ENCODE measurements around the gene MAFB. TPM values are rescaled to one million over a fixed set of nuclear protein-coding genes. Genes with fewer than 3 reads are reported as not detected.

MAFB gene
- total RNA-seq, 2 experiments from 2014 or later = not detected

- Mint-ChIP-seq H3K4me1 (ENCODE audit: low read depth) (no peaks in the 10 kb centered on the region), H3K27ac (no peak overlapping the region), H3K27me3 (peaks cover 2% of the 10 kb centered on the region), H3K36me3 (ENCODE audit: low read depth) (no peaks in the 10 kb centered on the region), H3K9me3 (no peaks in the 10 kb centered on the region), H3K4me3 (no peak overlapping the region)
- ATAC-seq (no peak), DNase-seq (no peak)
- TF ChIP-seq, protein P1, sequence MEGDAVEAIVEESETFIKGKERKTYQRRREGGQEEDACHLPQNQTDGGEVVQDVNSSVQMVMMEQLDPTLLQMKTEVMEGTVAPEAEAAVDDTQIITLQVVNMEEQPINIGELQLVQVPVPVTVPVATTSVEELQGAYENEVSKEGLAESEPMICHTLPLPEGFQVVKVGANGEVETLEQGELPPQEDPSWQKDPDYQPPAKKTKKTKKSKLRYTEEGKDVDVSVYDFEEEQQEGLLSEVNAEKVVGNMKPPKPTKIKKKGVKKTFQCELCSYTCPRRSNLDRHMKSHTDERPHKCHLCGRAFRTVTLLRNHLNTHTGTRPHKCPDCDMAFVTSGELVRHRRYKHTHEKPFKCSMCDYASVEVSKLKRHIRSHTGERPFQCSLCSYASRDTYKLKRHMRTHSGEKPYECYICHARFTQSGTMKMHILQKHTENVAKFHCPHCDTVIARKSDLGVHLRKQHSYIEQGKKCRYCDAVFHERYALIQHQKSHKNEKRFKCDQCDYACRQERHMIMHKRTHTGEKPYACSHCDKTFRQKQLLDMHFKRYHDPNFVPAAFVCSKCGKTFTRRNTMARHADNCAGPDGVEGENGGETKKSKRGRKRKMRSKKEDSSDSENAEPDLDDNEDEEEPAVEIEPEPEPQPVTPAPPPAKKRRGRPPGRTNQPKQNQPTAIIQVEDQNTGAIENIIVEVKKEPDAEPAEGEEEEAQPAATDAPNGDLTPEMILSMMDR (IDR thresholded peaks at IDR 0.05) = no peak
- ChIA-PET CTCF (no interaction called here), POLR2A (no interaction called here)
- intact Hi-C loops (cut with micrococcal nuclease) = no loop called here
Observed at GRCh38 chr20:40704828-40705227, 15.8 kb upstream of the MAFB start.

DNA sequence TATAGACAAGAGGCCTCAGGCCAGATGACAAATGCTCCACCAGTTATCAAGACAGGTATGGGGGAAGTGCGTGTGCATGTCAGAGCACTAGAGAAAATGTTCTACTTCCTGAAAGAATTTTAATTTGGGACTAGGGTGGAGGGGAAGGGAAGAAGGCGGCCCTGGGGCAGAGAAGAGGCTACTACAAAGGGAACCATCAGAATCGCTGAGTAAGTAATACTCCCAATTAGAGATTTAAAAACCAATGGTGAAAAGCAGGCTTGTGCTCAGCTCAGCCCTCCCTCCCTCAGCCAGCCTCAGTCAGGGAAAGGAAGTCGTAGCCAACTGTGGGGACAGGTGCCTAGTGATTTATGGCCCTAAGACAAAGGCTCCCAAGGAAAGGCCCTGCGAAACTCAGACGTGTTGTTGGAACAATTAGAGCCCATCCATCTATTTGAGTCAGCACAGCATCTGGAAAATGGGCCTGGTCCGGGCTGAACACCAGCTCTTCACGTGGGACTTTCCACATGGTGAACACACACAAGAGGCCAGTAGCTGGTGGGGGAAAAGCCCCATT lies 15.0 kb upstream of the MAFB start:
- CTCF ChIA-PET = no interaction called here
- intact Hi-C loops (cut with micrococcal nuclease) = no loop called here
- no peak overlapping the region for H3K4me3 Mint-ChIP-seq

GRCh38 chr20:40702504-40702903 lies 13.5 kb upstream of the MAFB start:
- intact Hi-C loops (cut with micrococcal nuclease) = no loop called here
- no peaks in the 10 kb centered on the region for H3K4me1 Mint-ChIP-seq (ENCODE audit: low read depth)
- DNase-seq = no peak
- H3K27ac Mint-ChIP-seq = no peak overlapping the region
- ChIA-PET POLR2A (no interaction called here), CTCF (no interaction called here)
- H3K36me3 Mint-ChIP-seq (ENCODE audit: low read depth) = no peaks in the 10 kb centered on the region
- H3K4me3 Mint-ChIP-seq = no peak overlapping the region
- H3K9me3 Mint-ChIP-seq = no peaks in the 10 kb centered on the region
- TF ChIP-seq, protein P1 (IDR thresholded peaks at IDR 0.05) = no peak
- no peak for ATAC-seq
- H3K27me3 Mint-ChIP-seq = peaks cover 4% of the 10 kb centered on the region

More for the DNA sequence above, 15.0 kb upstream of the MAFB start:
- Mint-ChIP-seq H3K4me1 (ENCODE audit: low read depth) (no peaks in the 10 kb centered on the region), H3K27ac (no peak overlapping the region), H3K9me3 (no peaks in the 10 kb centered on the region), H3K36me3 (ENCODE audit: low read depth) (no peaks in the 10 kb centered on the region), H3K27me3 (peaks cover 2% of the 10 kb centered on the region)
- TF ChIP-seq, protein P1 (IDR thresholded peaks at IDR 0.05) = no peak
- DNase-seq (no peak), ATAC-seq (no peak)
- POLR2A ChIA-PET = no interaction called here

GRCh38 chr20:40698744-40699143 lies 9.7 kb upstream of the MAFB start:
- no peaks in the 10 kb centered on the region for H3K36me3 Mint-ChIP-seq (ENCODE audit: low read depth)
- peaks cover 24% of the 10 kb centered on the region for H3K27me3 Mint-ChIP-seq
- ATAC-seq = no peak
- intact Hi-C loops (cut with micrococcal nuclease) = no loop called here
- H3K4me1 Mint-ChIP-seq (ENCODE audit: low read depth) = no peaks in the 10 kb centered on the region
- no peak for DNase-seq
- no peak overlapping the region for H3K27ac Mint-ChIP-seq
- CTCF ChIA-PET = no interaction called here
- H3K4me3 Mint-ChIP-seq = no peak overlapping the region
- TF ChIP-seq, protein P1 (IDR thresholded peaks at IDR 0.05) = no peak
- no peaks in the 10 kb centered on the region for H3K9me3 Mint-ChIP-seq
- POLR2A ChIA-PET = no interaction called here

DNA sequence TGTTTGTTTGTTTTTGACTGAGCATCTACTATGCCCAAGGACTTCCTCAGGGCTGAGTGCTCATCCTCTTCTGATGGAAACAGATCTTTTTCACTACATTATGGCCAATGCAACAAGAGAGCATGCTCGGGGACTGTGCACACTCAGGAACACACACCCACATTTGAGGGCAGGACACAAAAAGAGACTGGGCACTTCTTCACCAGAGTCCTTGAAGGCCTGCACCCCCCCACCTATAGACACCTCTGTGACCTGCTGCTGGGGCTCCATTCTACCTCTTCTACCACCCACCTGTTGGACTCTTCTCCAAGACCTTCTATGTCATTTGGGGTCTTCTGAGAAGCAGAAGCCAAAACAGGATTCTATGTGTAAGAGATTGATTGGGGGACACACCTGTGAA lies 9.2 kb upstream of the MAFB start:
- Mint-ChIP-seq H3K36me3 (ENCODE audit: low read depth) (no peaks in the 10 kb centered on the region), H3K27ac (no peak overlapping the region), H3K9me3 (no peaks in the 10 kb centered on the region), H3K4me1 (ENCODE audit: low read depth) (no peaks in the 10 kb centered on the region), H3K4me3 (no peak overlapping the region), H3K27me3 (peaks cover 25% of the 10 kb centered on the region)
- ATAC-seq (no peak), DNase-seq (no peak)
- intact Hi-C loops (cut with micrococcal nuclease) = no loop called here
- TF ChIP-seq, protein P1 (IDR thresholded peaks at IDR 0.05) = no peak
- CTCF ChIA-PET = no interaction called here
- POLR2A ChIA-PET = no interaction called here
